ENCODE results near the gene IL1RAPL1.

DNA sequence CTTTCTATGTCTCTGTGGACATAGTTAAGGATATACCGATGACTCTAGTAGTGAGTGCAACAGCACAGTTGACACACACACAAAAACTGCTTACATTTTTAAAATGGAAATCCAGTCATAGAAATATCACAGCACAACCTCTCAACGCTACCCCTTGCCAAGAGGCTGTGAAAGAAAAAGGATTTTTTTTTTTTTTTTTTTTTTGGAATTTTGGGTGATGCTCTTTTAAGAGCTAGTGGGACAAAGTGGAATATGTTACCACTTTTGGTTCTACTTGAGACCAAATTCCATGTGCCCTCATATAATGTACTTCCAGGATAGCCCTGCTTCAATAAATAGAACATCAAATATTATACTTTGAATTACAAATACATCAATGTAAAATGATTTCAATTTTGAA, 1247.1 kb downstream of the IL1RAPL1 start:
- TF ChIP-seq GATA3 (IDR thresholded peaks at IDR 0.05; ENCODE audit: low read depth, low read length) (no peak), GATA2 (IDR thresholded peaks at IDR 0.05; ENCODE audit: low read depth, low read length) (no peak)
